Smooth muscle cell (in vitro differentiated cells): ENCODE results near the gene CRISPLD2. TPM values are rescaled to one million over a fixed set of nuclear protein-coding genes. Genes with fewer than 3 reads are reported as not detected.

Experiments used
- DNase-seq: peaks from one replicate; lab custom pipeline; 2025; ENCODE audit not compliant: unreplicated experiment; lab: John Stamatoyannopoulos, UW
- H2AFZ ChIP-seq: fragments of 200-600 bp; sonication (generic); 2 replicates; pipeline ENCODE4 v1.6.0; 2016; ENCODE audit warnings: antibody characterized with exemption, low read depth, mild to moderate bottlenecking
- H3F3A ChIP-seq: fragments of 200-600 bp; sonication (generic); 2 replicates; pipeline ENCODE4 v1.6.0; 2017; ENCODE audit warnings: antibody characterized with exemption, low read depth
- H3K27ac ChIP-seq: fragments of 200-600 bp; sonication (generic); 2 replicates; pipeline ENCODE4 v1.5.1; 2016; ENCODE audit warnings: low read depth, mild to moderate bottlenecking
- H3K27me3 ChIP-seq: fragments of 200-600 bp; sonication (generic); 2 replicates; pipeline ENCODE4 v1.6.1; 2016; ENCODE audit warnings: low read depth, mild to moderate bottlenecking
- H3K36me3 ChIP-seq: fragments of 200-600 bp; sonication (generic); 2 replicates; pipeline ENCODE4 v1.5.1; 2016; ENCODE audit warnings: low read depth
- H3K4me1 ChIP-seq: fragments of 200-600 bp; sonication (generic); 2 replicates; pipeline ENCODE4 v1.5.1; 2016; ENCODE audit warnings: low read depth
- H3K4me2 ChIP-seq: fragments of 200-600 bp; sonication (generic); 2 replicates; pipeline ENCODE4 v1.6.0; 2016; ENCODE audit warnings: mild to moderate bottlenecking
- H3K4me3 ChIP-seq: fragments of 200-600 bp; sonication (generic); 2 replicates; pipeline ENCODE4 v1.5.1; 2016; ENCODE audit warnings: mild to moderate bottlenecking
- H3K79me2 ChIP-seq: fragments of 200-600 bp; sonication (generic); 2 replicates; pipeline ENCODE4 v1.6.0; 2016; ENCODE audit warnings: low read depth, mild to moderate bottlenecking
- H3K9ac ChIP-seq: fragments of 200-600 bp; sonication (generic); 2 replicates; pipeline ENCODE4 v1.6.0; 2016; ENCODE audit warnings: low read depth
- H3K9me3 ChIP-seq: fragments of 200-600 bp; sonication (generic); replicated peaks from 2 replicates; pipeline ENCODE4 v1.5.1; 2016; ENCODE audit warnings: low read depth
- H4K20me1 ChIP-seq: fragments of 200-600 bp; sonication (generic); 2 replicates; pipeline ENCODE4 v1.6.0; 2016; ENCODE audit warnings: low read depth
- WGBS: methylation state at CpG from one replicate; pipeline ENCODE4 v1.1.7; 2016; ENCODE audit warnings: low lambda C conversion rate; 5-methylcytosine and 5-hydroxymethylcytosine counted together
- polyA plus RNA-seq: library from polyadenylated mRNA; unstranded; fragments of >200 nt; fragmentation: Nextera tagmentation; extraction: Ambion mirVana; gene quantifications from 2 replicates; pipeline ENCODE4 v1.2.1, GENCODE V29; 2016
- total RNA-seq: library from RNA; depleted of rRNA; stranded (reverse); fragments of >200 nt; gene quantifications from 2 replicates; pipeline ENCODE4 v1.2.3, GENCODE V29; 2014
- TF ChIP-seq, protein P1 (sequence below): fragments of 200-600 bp; sonication (generic); IDR thresholded peaks from 2 replicates; pipeline ENCODE4 v1.5.1; 2017; ENCODE audit warnings: borderline replicate concordance, mild to moderate bottlenecking, antibody characterized with exemption; ENCODE audit not compliant: insufficient read depth, poor library complexity, severe bottlenecking

Gene CRISPLD2
- total and polyA plus RNA-seq, 2 experiments from 2014 or later, result 63.1 to 105 TPM

DNA sequence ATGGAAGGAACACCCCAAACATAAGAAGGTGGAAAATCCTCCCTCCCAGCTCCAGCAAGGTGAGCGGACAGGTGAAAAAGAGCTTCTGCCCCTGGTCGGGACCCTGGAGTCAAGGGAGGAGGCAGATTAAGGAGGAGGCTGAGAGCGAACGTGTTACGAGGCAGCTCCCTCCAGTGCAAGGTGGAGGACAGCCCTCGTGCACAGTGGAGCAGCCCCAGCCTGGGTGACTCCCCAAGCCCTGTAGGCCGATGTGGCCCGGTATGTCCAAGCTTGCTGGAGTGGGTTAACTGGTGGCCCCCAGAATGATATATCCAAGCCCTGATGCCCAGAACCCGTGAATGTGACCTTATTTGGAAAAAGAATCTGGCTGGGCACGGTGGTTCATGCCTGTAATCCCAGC lies 15.5 kb upstream of the CRISPLD2 start:
- H3F3A ChIP-seq, result peaks cover 13% of the 10 kb centered on the region
- no peaks in the 10 kb centered on the region for H3K9me3 ChIP-seq
- H3K27ac ChIP-seq, result no peak overlapping the region
- H3K4me3 ChIP-seq, result no peak overlapping the region
- 93% methylated on average over 10 of the region's 10 CpGs for WGBS
- TF ChIP-seq, protein P1, sequence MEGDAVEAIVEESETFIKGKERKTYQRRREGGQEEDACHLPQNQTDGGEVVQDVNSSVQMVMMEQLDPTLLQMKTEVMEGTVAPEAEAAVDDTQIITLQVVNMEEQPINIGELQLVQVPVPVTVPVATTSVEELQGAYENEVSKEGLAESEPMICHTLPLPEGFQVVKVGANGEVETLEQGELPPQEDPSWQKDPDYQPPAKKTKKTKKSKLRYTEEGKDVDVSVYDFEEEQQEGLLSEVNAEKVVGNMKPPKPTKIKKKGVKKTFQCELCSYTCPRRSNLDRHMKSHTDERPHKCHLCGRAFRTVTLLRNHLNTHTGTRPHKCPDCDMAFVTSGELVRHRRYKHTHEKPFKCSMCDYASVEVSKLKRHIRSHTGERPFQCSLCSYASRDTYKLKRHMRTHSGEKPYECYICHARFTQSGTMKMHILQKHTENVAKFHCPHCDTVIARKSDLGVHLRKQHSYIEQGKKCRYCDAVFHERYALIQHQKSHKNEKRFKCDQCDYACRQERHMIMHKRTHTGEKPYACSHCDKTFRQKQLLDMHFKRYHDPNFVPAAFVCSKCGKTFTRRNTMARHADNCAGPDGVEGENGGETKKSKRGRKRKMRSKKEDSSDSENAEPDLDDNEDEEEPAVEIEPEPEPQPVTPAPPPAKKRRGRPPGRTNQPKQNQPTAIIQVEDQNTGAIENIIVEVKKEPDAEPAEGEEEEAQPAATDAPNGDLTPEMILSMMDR, result no peak
- H3K79me2 ChIP-seq, result no peaks in the 10 kb centered on the region
- DNase-seq, result no peak
- no peaks in the 10 kb centered on the region for H3K36me3 ChIP-seq
- no peak overlapping the region for H2AFZ ChIP-seq
- H3K9ac ChIP-seq, result no peak overlapping the region
- H4K20me1 ChIP-seq, result no peaks in the 10 kb centered on the region
- no peaks in the 10 kb centered on the region for H3K4me1 ChIP-seq
- no peaks in the 10 kb centered on the region for H3K27me3 ChIP-seq
- no peak overlapping the region for H3K4me2 ChIP-seq

GRCh38 chr16:84806256-84806889 lies 13.4 kb upstream of the CRISPLD2 start:
- H4K20me1 ChIP-seq, result no peaks in the 10 kb centered on the region
- TF ChIP-seq, protein P1, result no peak
- H3K9ac ChIP-seq, result no peak overlapping the region
- H3K27me3 ChIP-seq, result no peaks in the 10 kb centered on the region
- DNase-seq, result peak; percentile 17
- H3K36me3 ChIP-seq, result no peaks in the 10 kb centered on the region
- H3K4me1 ChIP-seq, result no peaks in the 10 kb centered on the region
- no peaks in the 10 kb centered on the region for H3K9me3 ChIP-seq
- H2AFZ ChIP-seq, result no peak overlapping the region
- 19% methylated on average over 26 of the region's 26 CpGs for WGBS
- peak overlapping the region; percentile 75 for H3K27ac ChIP-seq
- H3F3A ChIP-seq, result peaks cover 8% of the 10 kb centered on the region
- no peak overlapping the region for H3K4me3 ChIP-seq
- no peaks in the 10 kb centered on the region for H3K79me2 ChIP-seq
- peak overlapping the region; percentile 81 for H3K4me2 ChIP-seq

DNA sequence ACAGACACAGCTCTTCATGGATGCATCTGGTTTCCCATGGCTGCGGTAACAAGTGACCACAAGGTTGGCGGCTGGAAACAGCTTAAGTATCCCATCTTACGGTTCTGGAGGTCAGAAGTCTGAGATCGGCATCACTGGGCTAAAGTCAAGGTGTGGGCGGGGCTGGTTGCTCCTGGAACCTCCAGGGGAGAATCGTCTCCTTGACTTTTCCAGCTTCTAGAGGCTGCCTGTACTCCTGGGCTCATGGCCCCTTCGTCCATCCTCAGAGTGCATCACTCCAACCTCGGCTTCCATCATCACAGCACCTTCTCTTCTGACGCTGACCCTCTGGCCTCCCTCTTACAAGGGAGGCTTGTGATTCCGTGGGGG lies 12.9 kb upstream of the CRISPLD2 start:
- Histone ChIP-seq H3K79me2 (no peaks in the 10 kb centered on the region), H3K27me3 (no peaks in the 10 kb centered on the region), H2AFZ (no peak overlapping the region), H3K9me3 (no peaks in the 10 kb centered on the region), H3F3A (peaks cover 8% of the 10 kb centered on the region), H3K27ac (peak overlapping the region; percentile 75), H3K4me2 (peak overlapping the region; percentile 81), H4K20me1 (no peaks in the 10 kb centered on the region), H3K36me3 (no peaks in the 10 kb centered on the region), H3K9ac (no peak overlapping the region), H3K4me3 (no peak overlapping the region), H3K4me1 (no peaks in the 10 kb centered on the region)
- 73% methylated on average over 9 of the region's 10 CpGs for WGBS
- no peak for DNase-seq
- TF ChIP-seq, protein P1, result no peak

DNA sequence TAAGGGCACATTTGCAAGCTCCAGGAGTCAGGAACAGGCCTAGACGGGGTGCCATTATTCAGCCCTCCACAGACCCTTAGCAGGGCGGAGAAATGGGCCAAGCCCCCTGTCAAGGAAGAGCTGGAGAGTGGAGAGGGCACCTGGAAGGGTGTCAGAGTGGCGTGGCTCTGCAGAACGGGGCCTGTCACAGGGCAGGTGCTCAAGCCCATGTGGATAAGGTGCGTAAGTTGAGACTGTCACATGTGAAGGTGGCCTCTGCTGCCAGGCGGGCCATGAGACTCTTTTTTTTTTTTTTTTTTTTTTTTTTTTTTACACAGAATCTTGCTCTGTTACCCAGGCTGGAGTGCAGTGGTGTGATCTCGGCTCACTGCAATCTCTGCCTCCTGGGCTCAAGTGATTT lies 12.0 kb upstream of the CRISPLD2 start:
- 95% methylated on average over 7 of the region's 7 CpGs for WGBS
- no peaks in the 10 kb centered on the region for H3K9me3 ChIP-seq
- H3K9ac ChIP-seq, result no peak overlapping the region

More for the DNA sequence above, 12.0 kb upstream of the CRISPLD2 start:
- no peak overlapping the region for H2AFZ ChIP-seq
- no peaks in the 10 kb centered on the region for H3K36me3 ChIP-seq
- no peak overlapping the region for H3K27ac ChIP-seq
- no peak overlapping the region for H3K4me2 ChIP-seq
- H3F3A ChIP-seq, result peaks cover 8% of the 10 kb centered on the region
- no peaks in the 10 kb centered on the region for H4K20me1 ChIP-seq
- H3K4me3 ChIP-seq, result no peak overlapping the region
- no peak for DNase-seq
- TF ChIP-seq, protein P1, result no peak
- H3K4me1 ChIP-seq, result no peaks in the 10 kb centered on the region
- H3K79me2 ChIP-seq, result no peaks in the 10 kb centered on the region
- no peaks in the 10 kb centered on the region for H3K27me3 ChIP-seq
